T-helper 1 cell treated with Interleukin-12 subunit alpha and Interleukin-12 subunit beta and Interleukin-4 antibody, amounts not matched to agents 30 ng/mL and 1 ng/mL, for 36 hours (primary cell): ENCODE results near the gene LIPA. TPM values are rescaled to one million over a fixed set of nuclear protein-coding genes. Genes with fewer than 3 reads are reported as not detected.
"Not testable (repeated sequence)": the region's sequence is repeated elsewhere in the genome, so short reads cannot be mapped to it uniquely, and the experiment has no call there.

Experiments
- intact Hi-C: fragments of 100-400 bp; cut with micrococcal nuclease; formaldehyde crosslinking; loops from one replicate; pipeline ENCODE4 v1.15.1; 2024
- total RNA-seq: library from RNA; stranded (reverse); gene quantifications from 2 replicates; pipeline ENCODE4 v1.2.3, GENCODE V29; 2022

LIPA gene
- total RNA-seq, 1 donor from 2014 or later = 14.6 TPM

DNA sequence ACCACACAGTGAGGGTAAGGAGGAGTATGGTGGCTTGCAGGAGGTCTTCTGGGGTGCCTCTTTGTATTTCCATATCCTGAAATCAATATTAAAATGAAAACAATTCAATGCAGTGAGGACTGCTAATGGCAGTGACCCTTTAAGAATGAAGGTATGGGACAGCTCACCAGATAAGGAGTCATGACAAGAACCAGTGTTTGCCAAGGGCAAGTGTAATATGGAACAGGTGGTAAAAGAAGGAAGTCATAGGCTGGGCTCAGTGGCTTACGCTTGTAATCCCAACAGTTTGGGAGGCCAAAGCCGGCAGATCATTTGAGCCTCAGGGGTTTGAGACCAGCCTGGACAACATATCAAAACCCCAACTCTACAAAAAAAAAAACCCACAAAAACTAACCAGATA, 20.0 kb upstream of the LIPA start:
- intact Hi-C loops = no loop called here

DNA sequence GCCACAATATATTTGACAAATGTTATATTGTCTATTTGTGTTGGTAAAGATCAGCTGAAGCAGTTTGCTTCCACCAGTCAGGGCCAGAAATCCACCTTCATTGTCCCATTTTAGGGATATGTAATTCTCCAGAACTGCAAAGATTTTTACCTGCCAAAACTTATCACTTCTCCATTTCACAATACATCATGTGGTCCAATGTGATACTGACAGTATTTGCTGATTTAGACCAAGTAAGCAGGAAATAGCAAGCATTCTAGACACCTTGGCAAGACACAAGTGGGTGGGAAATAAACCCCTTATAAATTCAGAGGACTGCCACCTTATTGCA, 18.5 kb upstream of the LIPA start:
- intact Hi-C loops = no loop called here

DNA sequence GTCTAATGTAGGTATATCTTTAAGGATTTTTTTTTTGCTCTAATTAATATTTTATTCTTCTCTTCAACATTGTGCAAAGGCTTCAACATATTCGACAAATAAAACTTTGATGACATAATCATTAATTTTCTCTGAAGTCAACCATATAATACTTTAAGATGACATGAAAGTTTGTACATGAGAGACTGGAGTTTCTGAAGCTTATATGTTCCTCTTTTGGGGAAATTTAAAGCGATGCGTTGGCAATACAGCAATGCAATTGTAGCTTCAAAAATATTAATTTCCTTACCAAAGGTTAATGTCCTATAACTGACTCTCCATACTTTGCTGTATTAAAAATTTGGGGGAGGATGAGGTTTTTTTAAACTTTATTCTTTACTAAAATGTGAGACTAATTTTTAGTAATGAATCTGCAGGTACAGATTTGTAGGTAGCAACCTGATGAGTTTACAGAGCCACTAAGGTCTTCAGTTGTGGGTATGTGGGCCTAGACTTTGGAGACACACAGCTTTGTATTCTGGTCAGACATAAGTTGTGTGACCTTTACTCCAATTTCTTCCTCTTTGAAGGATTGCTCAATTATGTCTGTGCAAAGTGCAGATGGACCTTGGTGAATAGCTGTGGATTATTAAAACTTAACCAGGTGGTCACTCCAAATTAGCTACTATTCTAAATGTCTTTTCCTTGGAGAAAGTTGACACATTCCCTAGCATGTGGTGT, 18.0 kb upstream of the LIPA start:
- intact Hi-C loops = no loop called here

DNA sequence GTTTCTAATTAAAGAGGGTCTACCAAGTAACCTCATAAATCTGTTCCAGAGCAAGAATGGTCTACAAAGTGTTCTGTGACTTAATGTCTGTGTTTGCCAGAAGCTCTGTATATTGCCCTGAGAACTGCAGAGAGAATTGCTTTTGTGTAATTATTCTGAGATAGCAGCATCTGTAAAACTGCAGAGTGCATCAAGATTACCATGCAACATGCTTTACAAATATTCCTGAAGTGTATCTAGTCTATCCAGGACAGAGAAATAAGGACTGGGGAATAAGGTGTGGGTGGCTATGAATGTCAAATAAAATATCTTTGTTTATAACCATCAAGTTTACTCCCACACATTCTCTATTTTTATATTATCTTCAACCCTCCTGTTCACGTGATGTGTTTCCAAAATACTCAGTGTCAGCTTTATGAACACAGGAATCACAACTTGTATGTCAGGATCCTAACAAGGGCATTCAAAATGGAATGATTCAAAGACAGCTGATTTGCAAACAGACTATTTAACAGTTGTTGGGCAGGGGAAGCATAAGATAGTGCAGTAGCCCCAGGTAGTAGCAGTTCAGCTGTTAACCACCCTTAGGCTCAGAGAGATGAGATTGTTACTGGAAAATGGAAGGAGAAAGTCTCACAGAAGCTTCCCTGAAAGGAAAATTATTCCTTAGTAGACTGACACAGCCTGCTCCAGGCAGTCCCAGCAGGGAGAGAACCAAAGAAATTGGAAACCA, 15.3 kb upstream of the LIPA start:
- intact Hi-C loops = no loop called here

DNA sequence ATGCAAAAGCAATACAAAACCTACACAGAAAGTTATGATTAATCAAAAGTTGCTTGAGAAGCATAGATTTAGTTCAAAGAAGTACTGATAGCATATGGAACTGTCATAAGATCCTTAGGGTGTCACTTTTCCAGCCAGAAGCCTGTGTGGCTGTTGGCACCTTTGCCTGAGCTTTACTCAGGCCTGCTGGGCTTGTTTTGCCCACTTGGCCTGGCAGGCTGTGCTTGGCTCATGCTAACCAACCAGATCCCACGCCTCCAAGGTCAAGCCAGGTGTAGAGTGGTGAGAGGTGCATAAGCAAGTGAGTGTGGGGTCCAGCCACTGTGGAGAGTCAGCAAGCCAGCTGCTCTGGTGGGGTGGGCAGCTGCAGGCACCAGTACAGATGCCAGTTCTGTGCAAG, 12.0 kb upstream of the LIPA start:
- intact Hi-C loops = no loop called here

DNA sequence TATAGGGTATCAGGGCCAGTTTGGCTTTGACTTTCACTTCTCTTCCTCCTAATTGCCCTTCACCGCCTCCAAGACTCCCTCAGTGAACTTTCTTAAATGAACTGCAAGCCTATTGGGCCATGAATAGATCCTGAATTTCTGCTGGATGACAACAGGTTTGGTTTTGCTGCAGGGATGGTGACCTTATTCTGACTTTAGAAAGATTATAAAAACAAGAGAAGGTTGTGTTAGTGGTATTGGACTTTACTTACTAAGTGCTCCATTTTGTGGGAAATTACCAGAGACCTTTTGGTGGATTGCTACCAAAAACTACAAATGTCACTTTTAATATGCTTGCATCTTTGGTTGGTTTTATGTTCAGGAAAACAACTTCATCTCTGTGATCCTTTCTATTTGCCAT, 11.5 kb upstream of the LIPA start:
- intact Hi-C loops = no loop called here

DNA sequence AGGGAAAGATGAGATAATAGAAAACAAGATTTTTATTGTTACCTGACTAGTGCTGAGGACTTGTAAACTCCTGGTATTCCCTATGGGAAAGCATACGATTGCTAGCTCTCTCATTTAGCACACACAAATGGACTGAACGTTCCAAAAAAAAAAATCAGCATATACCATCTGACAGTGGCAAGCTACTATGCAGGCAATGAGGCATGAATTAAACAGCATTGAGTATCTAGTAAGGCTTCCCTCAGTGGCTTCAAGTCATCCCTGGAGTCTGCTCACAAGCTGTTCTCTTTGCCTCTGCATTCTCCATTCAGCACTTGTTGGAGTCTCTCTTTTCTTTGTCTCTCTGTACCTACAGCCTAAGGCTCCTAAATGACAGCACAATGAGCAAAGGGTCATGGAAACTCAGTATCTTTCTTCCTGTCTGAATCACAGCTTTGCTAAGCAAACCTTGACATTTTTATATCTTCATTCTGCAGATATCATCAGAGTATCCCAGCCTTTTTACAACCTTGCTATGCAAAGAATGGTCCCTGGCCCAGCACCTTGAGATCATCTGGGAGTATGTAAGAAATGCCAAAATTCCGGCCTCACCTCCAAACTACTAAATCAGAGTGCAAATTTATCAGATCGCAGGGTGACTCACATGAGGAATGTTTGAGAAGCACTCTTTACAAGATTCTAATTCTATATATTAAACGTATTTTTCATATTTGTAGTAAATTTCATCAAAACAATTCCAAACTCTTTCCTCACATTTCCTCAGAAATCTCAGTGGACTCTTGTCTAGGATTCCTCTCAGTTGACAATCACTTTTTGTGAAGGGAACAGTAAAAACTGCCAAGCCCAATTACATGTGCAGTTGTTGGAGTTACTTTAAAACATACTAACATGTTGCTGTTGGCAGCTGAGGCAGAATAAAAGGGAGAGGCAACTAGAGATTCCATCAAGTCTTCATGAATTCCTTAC, 10.8 kb upstream of the LIPA start:
- intact Hi-C loops = no loop called here

DNA sequence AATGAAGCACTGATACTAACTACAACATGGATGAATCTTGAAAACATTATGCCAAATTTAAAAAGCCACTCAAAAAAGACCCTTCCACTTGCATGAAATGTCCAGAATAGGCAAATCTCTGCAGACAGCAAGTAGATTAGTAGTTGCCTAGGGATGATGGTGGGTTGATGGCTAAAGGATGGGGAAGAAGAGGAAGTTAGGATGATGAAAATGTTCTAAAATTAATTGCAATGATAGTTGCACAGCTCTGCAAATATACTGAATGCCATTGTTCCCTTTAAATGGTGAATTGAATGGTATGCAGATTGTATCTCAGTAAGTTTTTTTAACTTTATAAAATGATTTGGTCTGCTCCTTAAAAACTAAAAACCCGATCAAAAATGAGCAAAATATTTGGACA, 7.3 kb upstream of the LIPA start:
- intact Hi-C loops = no loop called here

DNA sequence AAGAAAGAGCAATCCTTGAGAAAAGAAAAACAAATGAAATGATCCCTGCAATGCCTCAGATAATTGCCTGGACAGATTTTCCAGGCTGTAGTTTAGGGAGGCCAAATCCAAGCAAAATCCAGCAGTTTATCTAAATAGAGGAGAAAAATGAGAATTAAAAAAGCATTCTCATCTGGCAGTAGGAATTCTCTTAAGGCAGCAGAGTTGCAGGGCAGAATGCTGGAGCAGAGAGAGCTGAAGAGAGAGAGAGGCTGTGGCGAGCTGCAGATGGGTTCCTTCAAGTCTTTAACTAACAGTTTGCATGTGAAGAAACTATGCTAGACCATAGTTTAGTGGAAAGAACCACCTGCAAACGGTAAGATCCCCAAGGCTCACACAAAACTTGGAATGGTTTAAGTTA, 6.0 kb upstream of the LIPA start:
- intact Hi-C loops = no loop called here

DNA sequence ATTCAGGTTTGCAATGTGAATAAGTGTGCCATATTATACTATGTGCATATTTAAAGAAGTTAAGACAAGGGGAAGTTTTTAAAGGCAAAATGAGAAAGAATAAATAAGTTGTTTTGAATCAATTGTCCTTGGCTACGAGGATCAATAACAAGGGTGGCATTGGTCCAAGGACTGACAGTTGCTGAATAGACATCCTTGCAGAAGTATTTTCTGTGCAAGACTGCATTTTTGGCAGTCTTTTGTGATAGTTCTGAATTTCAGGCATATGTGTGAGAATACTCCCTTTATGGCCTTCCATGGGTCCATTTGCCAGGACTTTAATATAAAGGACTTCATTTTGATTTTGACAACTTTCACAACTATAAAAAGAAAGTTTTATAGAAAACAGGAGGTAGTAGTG, 5.4 kb upstream of the LIPA start:
- intact Hi-C loops = no loop called here

DNA sequence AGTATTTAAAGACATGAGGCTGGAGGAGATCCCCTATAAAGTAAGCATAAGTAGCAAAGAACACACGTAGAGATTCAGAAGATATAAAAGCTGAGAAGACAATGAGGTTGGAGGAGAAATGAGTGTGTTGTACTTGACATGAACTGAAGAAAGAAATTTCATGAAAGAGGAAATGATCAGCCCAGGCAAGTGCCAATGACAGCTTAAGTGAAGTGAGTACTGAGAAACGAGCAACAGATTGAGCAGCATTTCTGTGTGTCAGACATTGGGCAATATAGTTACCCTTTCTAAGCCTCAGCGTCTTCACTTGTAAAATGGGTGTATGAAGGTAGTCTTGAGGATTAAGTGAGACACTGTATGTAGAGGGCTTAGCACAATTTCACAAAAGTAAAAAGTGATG, 4.8 kb upstream of the LIPA start:
- intact Hi-C loops = no loop called here

DNA sequence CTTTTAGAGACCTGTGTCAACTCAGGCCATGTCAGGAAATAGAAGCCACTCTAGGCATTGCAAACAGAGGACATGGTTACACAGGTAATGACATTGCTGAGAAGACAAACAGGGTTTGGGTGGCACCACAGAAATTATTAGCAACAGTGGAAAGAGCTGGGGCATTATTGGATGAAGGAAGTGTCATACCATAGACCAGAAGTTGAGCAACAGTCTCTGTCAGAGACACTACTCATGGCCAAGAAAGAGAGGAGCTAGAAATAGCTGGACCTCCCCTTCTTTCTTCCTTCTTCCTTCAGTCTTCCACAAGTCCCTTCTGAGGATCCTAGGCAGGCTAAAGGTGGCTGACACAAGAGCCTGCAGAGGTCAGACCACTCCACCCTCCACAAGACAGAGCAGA, 4.2 kb upstream of the LIPA start:
- intact Hi-C loops = no loop called here

DNA sequence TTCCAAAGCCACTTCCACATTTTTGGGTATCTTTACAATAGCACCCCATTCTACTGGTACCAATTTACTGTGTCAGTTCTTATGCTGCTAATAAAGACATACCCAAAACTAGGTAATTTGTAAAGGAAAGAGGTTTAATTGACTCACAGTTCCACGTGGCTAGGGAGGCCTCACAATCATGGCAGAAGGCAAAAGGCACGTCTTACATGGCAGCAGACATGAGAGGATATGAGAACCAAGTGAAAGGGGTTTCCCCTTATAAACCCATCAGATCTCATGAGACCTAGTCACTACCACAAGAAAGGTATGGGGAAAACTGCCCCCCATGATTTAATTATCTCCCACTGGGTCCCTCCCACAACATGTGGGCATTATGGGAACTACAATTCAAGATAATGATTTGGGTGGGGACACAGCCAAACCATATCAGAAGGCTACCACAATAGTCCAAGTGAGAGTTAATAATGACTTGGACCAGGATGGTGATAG, 3.6 kb upstream of the LIPA start:
- intact Hi-C loops = not testable (repeated sequence)

DNA sequence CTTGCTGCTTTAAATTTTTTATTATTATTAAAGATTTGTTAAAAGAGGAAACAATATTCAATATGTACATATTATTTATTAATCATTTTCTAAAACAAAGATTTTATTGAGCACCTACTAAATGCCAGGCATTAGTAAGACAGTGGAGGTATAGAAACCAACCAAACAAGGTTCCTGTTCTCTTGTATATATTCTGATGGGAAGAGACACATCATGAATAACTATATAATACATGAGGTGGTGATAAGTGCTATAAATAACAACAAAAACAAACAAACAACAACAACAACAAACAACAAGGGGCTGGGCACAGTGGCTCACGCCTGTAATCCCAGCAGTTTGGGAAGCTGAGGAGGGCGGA, 630 bp upstream of the LIPA start:
- intact Hi-C loops = loop anchor here (1.0 to 5.0 kb wide), 3 partner anchors 392 to 470 kb away; partner anchors contain the start of gene KIF20B

DNA sequence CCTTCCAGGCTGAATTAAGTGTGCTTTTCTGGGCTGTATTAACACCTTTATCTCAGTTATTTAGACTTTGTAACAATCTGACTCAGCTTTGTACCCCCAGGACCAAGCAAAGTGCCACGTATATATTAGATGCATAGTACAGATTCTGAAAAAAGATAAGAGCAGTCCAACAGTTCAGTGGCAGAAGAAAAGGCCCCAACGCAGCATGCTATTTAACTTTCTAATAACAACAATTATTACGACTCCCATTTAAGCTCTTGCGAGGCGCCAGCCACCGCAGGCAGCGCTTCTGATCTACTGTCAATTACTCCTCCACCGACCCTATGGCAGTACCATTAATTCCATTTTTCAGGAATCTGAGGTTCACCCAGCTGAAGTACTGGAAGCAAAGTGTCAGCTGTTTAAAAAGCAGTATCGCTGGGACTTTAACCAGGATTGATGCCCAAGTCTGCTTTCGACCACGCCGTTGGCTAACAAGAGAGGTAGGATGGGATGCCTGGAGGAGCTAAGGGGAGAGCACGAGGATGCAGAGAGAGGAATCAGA, 638 bp downstream of the LIPA start:
- intact Hi-C loops = loop anchor here (1.0 to 5.0 kb wide), 5 partner anchors 34 to 471 kb away; partner anchors contain the start of genes IFIT1 and IFIT5

DNA sequence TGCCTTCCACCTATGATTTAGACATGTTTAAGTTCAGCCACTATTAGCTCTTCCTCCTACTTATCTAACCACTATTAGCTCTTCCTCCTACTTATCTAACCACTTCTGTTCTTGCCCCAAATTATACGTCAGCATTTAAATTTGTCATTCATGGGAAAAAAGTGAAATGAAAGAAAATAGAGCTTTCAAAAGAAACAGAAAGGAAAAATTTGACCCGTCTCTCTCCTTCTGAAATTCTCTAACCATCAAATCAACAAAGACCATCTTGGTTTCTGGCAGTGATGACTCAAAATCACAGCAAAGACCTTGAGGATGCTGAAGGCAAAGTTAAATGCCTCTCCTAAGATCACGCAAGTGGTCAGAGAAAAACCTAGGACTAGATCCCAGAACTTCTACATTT, 2.6 kb downstream of the LIPA start:
- intact Hi-C loops = no loop called here

DNA sequence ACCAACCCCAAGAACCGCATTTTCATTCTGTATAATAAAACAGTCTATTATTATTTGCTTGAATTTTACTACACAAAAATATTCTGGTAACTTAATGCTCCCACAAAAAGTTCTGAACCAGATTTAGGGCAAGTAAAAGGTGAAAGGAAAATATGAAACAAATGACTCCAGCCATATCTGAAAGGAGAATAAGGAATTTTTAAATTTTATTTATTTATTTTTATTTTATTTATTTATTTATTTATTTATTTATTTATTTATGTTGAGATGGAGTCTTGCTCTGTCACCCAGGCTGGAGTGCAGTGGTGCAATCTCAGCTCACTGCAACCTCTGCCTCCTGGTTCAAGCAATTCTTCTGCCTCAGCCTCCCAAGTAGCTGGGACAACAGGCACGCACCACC, 4.0 kb downstream of the LIPA start:
- intact Hi-C loops = not testable (repeated sequence)

DNA sequence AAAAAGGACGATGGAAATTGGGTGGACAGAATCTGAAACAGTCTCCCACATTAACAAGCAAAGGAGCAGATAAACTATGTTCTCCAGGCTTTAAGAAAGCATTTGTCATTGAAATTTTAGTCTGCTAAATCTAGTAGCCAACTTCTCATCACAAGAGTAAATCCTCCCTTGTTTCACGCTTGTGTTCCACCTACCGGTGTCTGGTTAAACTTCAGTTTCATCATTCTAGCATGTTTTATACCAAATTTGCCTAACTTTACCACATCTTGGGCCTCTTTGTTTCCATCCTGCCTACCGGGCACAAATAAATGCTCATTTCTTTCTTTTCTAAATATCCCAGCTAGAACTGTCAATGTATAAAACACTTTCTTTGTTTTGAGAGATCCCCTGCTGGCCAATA, 5.8 kb downstream of the LIPA start:
- intact Hi-C loops = no loop called here

DNA sequence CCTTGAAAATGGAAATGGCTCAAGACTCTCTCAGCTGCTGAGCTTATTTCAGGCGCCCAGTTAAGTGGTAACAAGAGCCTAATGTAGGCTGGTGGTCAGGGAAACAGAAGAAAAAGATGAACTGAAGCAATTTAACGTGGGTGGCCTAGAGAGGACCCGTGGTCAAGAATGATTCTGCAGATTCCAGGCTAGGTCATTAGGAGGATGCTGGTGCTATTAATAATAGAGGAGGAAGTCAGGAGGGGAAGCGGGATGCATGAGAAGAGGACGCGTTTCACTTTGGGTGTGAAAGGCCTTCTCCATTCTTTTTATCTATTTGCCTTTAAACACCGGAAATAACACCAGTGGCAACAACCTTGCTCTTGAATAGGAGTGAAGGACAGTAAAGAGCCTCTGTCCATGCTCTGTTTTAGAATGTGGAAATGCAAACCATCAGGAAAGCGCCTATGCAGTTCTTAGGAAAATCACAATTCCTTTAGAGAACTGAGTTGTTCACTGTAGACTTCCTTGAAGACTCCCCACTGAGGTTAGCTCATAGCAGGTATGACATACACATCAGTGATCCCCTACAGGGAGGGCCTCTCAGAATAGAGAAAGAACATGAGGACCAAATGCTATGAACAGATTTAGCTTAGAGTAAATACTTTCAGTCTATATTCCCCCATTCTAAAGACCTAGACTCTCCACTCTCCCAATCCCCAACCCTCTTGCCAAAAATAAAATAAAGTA, 8.6 kb downstream of the LIPA start:
- intact Hi-C loops = no loop called here

DNA sequence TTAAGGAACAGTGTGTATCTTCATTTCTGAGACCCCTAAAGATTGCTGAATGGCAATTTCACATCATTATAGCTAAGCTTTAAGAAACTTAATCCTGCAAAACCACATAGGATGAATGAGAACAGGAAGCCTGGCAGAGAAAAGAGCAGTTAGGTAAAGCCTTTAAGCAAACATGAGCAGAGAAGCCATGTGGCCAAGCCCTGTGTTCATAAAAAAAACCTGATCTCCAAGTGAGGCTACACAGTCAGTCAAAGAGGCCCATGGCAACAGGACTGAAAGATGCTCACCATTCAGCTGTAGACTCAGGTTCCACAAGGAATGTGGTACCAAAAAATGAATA, 9.3 kb downstream of the LIPA start:
- intact Hi-C loops = no loop called here
